Measurements from ENCODE around the gene DYNLL1. TPM values are rescaled to one million over a fixed set of nuclear protein-coding genes. Genes with fewer than 3 reads are reported as not detected.
"Not testable (repeated sequence)": the region's sequence is repeated elsewhere in the genome, so short reads cannot be mapped to it uniquely, and the experiment has no call there.

DYNLL1 gene
- total RNA-seq (2012; rRNA removed): 281 and 386 TPM in 2 replicates

- H3K9me3 ChIP-seq (replicated peaks; ENCODE audit: low read length): no peaks in the 10 kb centered on the region
- peaks cover 19% of the 10 kb centered on the region for H3K36me3 ChIP-seq (ENCODE audit: insufficient read depth, low read length)
- no peaks in the 10 kb centered on the region for H3K27me3 ChIP-seq (ENCODE audit: control insufficient read depth, insufficient read depth, low read length)
- H3K4me2 ChIP-seq (ENCODE audit: low read length): peak within 1 kb of the TSS; percentile 90
- peak within 1 kb of the TSS; percentile 97 for H3K4me3 ChIP-seq (ENCODE audit: low read length)
- H3K9ac ChIP-seq (ENCODE audit: low read depth, low read length): peak within 1 kb of the TSS; percentile 90
- peaks cover 15% of the 10 kb centered on the region for H3K4me1 ChIP-seq (ENCODE audit: control insufficient read depth, insufficient read depth, low read length)
Measured at GRCh38 chr12:120495731-120496412, at the start of gene DYNLL1. Gene DYNLL1, plus strand, starts transcription at chr12:120496113. Its CDS starts 309 bp downstream, at chr12:120496422.

- not testable (repeated sequence) for H3K27me3 ChIP-seq (ENCODE audit: control insufficient read depth, insufficient read depth, low read length)
- peaks cover 29% of the 10 kb centered on the region for H3K36me3 ChIP-seq (ENCODE audit: insufficient read depth, low read length)
- H3K4me3 ChIP-seq (ENCODE audit: low read length): peak overlapping the region; percentile 80
Measured at GRCh38 chr12:120446844-120447178, 49.1 kb upstream of the DYNLL1 start.

GRCh38 chr12:120447992-120448391, 47.9 kb upstream of the DYNLL1 start:
- H3K4me1 ChIP-seq (ENCODE audit: control insufficient read depth, insufficient read depth, low read length): peaks cover 11% of the 10 kb centered on the region

More at GRCh38 chr12:120446844-120447178, 49.1 kb upstream of the DYNLL1 start:
- peak overlapping the region; percentile 95 for H3K9ac ChIP-seq (ENCODE audit: low read depth, low read length)
- not testable (repeated sequence) for H3K9me3 ChIP-seq (replicated peaks; ENCODE audit: low read length)
- peak overlapping the region; percentile 96 for H3K4me2 ChIP-seq (ENCODE audit: low read length)
- peaks cover 11% of the 10 kb centered on the region for H3K4me1 ChIP-seq (ENCODE audit: control insufficient read depth, insufficient read depth, low read length)

GRCh38 chr12:120452524-120452923, 43.4 kb upstream of the DYNLL1 start:
- not testable (repeated sequence) for H3K4me3 ChIP-seq (ENCODE audit: low read length); H3K4me1 ChIP-seq (ENCODE audit: control insufficient read depth, insufficient read depth, low read length); H3K9ac ChIP-seq (ENCODE audit: low read depth, low read length); H3K4me2 ChIP-seq (ENCODE audit: low read length); H3K9me3 ChIP-seq (replicated peaks; ENCODE audit: low read length); H3K27me3 ChIP-seq (ENCODE audit: control insufficient read depth, insufficient read depth, low read length)
- H3K36me3 ChIP-seq (ENCODE audit: insufficient read depth, low read length): peaks cover 29% of the 10 kb centered on the region

More at GRCh38 chr12:120447992-120448391, 47.9 kb upstream of the DYNLL1 start:
- Histone ChIP-seq H3K27me3 (ENCODE audit: control insufficient read depth, insufficient read depth, low read length) (no peaks in the 10 kb centered on the region), H3K36me3 (ENCODE audit: insufficient read depth, low read length) (peaks cover 28% of the 10 kb centered on the region), H3K9ac (ENCODE audit: low read depth, low read length) (no peak overlapping the region), H3K4me2 (ENCODE audit: low read length) (peak overlapping the region; percentile 96), H3K4me3 (ENCODE audit: low read length) (no peak overlapping the region), H3K9me3 (replicated peaks; ENCODE audit: low read length) (no peaks in the 10 kb centered on the region)

- Histone ChIP-seq H3K27me3 (ENCODE audit: control insufficient read depth, insufficient read depth, low read length) (no peaks in the 10 kb centered on the region), H3K36me3 (ENCODE audit: insufficient read depth, low read length) (peaks cover 33% of the 10 kb centered on the region), H3K9ac (ENCODE audit: low read depth, low read length) (no peak overlapping the region), H3K4me1 (ENCODE audit: control insufficient read depth, insufficient read depth, low read length) (no peaks in the 10 kb centered on the region), H3K4me3 (ENCODE audit: low read length) (no peak overlapping the region), H3K9me3 (replicated peaks; ENCODE audit: low read length) (no peaks in the 10 kb centered on the region), H3K4me2 (ENCODE audit: low read length) (no peak overlapping the region)
Measured at GRCh38 chr12:120453060-120453750, 42.7 kb upstream of the DYNLL1 start.

GRCh38 chr12:120453977-120454376, 41.9 kb upstream of the DYNLL1 start:
- Histone ChIP-seq H3K36me3 (ENCODE audit: insufficient read depth, low read length) (peaks cover 40% of the 10 kb centered on the region), H3K27me3 (ENCODE audit: control insufficient read depth, insufficient read depth, low read length) (no peaks in the 10 kb centered on the region), H3K4me3 (ENCODE audit: low read length) (no peak overlapping the region), H3K9me3 (replicated peaks; ENCODE audit: low read length) (no peaks in the 10 kb centered on the region), H3K4me2 (ENCODE audit: low read length) (no peak overlapping the region), H3K4me1 (ENCODE audit: control insufficient read depth, insufficient read depth, low read length) (no peaks in the 10 kb centered on the region), H3K9ac (ENCODE audit: low read depth, low read length) (no peak overlapping the region)

- Histone ChIP-seq H3K4me2 (ENCODE audit: low read length) (no peak overlapping the region), H3K4me3 (ENCODE audit: low read length) (no peak overlapping the region), H3K36me3 (ENCODE audit: insufficient read depth, low read length) (peaks cover 46% of the 10 kb centered on the region), H3K27me3 (ENCODE audit: control insufficient read depth, insufficient read depth, low read length) (no peaks in the 10 kb centered on the region), H3K4me1 (ENCODE audit: control insufficient read depth, insufficient read depth, low read length) (no peaks in the 10 kb centered on the region), H3K9ac (ENCODE audit: low read depth, low read length) (no peak overlapping the region), H3K9me3 (replicated peaks; ENCODE audit: low read length) (no peaks in the 10 kb centered on the region)
Measured at GRCh38 chr12:120455302-120455701, 40.6 kb upstream of the DYNLL1 start.

- Histone ChIP-seq H3K4me1 (ENCODE audit: control insufficient read depth, insufficient read depth, low read length) (no peaks in the 10 kb centered on the region), H3K36me3 (ENCODE audit: insufficient read depth, low read length) (peaks cover 58% of the 10 kb centered on the region), H3K9me3 (replicated peaks; ENCODE audit: low read length) (no peaks in the 10 kb centered on the region), H3K4me2 (ENCODE audit: low read length) (no peak overlapping the region), H3K9ac (ENCODE audit: low read depth, low read length) (no peak overlapping the region), H3K4me3 (ENCODE audit: low read length) (no peak overlapping the region), H3K27me3 (ENCODE audit: control insufficient read depth, insufficient read depth, low read length) (no peaks in the 10 kb centered on the region)
Measured at GRCh38 chr12:120457133-120457532, 38.8 kb upstream of the DYNLL1 start.

- no peaks in the 10 kb centered on the region for H3K4me1 ChIP-seq (ENCODE audit: control insufficient read depth, insufficient read depth, low read length)
- no peak overlapping the region for H3K9ac ChIP-seq (ENCODE audit: low read depth, low read length)
- H3K4me2 ChIP-seq (ENCODE audit: low read length): no peak overlapping the region
- H3K9me3 ChIP-seq (replicated peaks; ENCODE audit: low read length): no peaks in the 10 kb centered on the region
- H3K36me3 ChIP-seq (ENCODE audit: insufficient read depth, low read length): peaks cover 85% of the 10 kb centered on the region
- no peak overlapping the region for H3K4me3 ChIP-seq (ENCODE audit: low read length)
- H3K27me3 ChIP-seq (ENCODE audit: control insufficient read depth, insufficient read depth, low read length): no peaks in the 10 kb centered on the region
Measured at GRCh38 chr12:120460157-120460556, 35.8 kb upstream of the DYNLL1 start.

- H3K9ac ChIP-seq (ENCODE audit: low read depth, low read length): no peak overlapping the region
- H3K9me3 ChIP-seq (replicated peaks; ENCODE audit: low read length): no peaks in the 10 kb centered on the region
- H3K27me3 ChIP-seq (ENCODE audit: control insufficient read depth, insufficient read depth, low read length): no peaks in the 10 kb centered on the region
- peaks cover 2% of the 10 kb centered on the region for H3K4me1 ChIP-seq (ENCODE audit: control insufficient read depth, insufficient read depth, low read length)
- no peak overlapping the region for H3K4me3 ChIP-seq (ENCODE audit: low read length)
- peaks cover 86% of the 10 kb centered on the region for H3K36me3 ChIP-seq (ENCODE audit: insufficient read depth, low read length)
- H3K4me2 ChIP-seq (ENCODE audit: low read length): no peak overlapping the region
Measured at GRCh38 chr12:120462099-120462640, 33.7 kb upstream of the DYNLL1 start.

- no peak overlapping the region for H3K4me3 ChIP-seq (ENCODE audit: low read length)
Measured at GRCh38 chr12:120463712-120464111, 32.2 kb upstream of the DYNLL1 start.

More at GRCh38 chr12:120463712-120464111, 32.2 kb upstream of the DYNLL1 start:
- H3K9me3 ChIP-seq (replicated peaks; ENCODE audit: low read length): no peaks in the 10 kb centered on the region
- H3K36me3 ChIP-seq (ENCODE audit: insufficient read depth, low read length): peaks cover 83% of the 10 kb centered on the region
- no peaks in the 10 kb centered on the region for H3K27me3 ChIP-seq (ENCODE audit: control insufficient read depth, insufficient read depth, low read length)
- no peak overlapping the region for H3K9ac ChIP-seq (ENCODE audit: low read depth, low read length)
- H3K4me2 ChIP-seq (ENCODE audit: low read length): no peak overlapping the region
- H3K4me1 ChIP-seq (ENCODE audit: control insufficient read depth, insufficient read depth, low read length): peaks cover 9% of the 10 kb centered on the region

Measured in skeletal muscle satellite cell (primary cell).